Myocyte (in vitro differentiated cells): Measurements from ENCODE around the gene CST11. TPM values are rescaled to one million over a fixed set of nuclear protein-coding genes. Genes with fewer than 3 reads are reported as not detected.
"Not testable (repeated sequence)": the region's sequence is repeated elsewhere in the genome, so short reads cannot be mapped to it uniquely, and the experiment has no call there.

ENCODE experiments used
- DNase-seq: peaks from one replicate; pipeline ENCODE4 v3.0.0-alpha.2; 2012; ENCODE audit warnings: low read depth
- polyA plus RNA-seq: library from polyadenylated mRNA; unstranded; fragments of >200 nt; gene quantifications from one replicate; pipeline ENCODE4 v1.2.1, GENCODE V29; 2012; ENCODE audit warnings: missing spikeins
- total RNA-seq: library from RNA; depleted of rRNA; stranded (reverse); fragments of >200 nt; gene quantifications from 2 replicates; pipeline ENCODE4 v1.2.3, GENCODE V29; 2014

Gene CST11, protein sequence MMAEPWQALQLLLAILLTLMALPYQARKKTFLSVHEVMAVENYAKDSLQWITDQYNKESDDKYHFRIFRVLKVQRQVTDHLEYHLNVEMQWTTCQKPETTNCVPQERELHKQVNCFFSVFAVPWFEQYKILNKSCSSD
- not detected in 2 replicates for total RNA-seq
- polyA plus RNA-seq = not detected

- no peak for DNase-seq
These were observed at the start of gene CST11 for GRCh38 chr20:23452776-23453175. Gene CST11, minus strand, starts transcription at chr20:23452876. Its CDS starts 65 bp downstream, at chr20:23452811.

DNA sequence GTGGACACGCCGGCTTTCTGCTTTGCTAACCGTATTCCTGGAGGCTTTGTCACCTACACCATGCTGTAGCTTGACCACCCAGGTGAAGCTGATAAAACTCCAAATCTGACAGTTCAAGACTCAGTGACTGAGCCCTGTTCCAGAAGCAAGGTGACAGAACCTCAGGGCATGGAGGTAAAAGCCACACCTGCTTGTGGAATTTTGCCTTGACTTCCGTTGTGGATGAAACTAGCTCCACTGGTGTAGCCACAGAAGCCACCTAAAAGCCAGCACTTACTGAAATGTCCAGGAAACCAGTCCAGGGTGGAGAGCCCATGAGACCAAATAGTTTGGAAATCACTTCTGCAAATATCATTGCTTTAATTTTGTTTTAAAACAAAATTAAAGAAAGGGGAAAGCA lies 49.2 kb upstream of the CST11 start:
- no peak for DNase-seq

DNA sequence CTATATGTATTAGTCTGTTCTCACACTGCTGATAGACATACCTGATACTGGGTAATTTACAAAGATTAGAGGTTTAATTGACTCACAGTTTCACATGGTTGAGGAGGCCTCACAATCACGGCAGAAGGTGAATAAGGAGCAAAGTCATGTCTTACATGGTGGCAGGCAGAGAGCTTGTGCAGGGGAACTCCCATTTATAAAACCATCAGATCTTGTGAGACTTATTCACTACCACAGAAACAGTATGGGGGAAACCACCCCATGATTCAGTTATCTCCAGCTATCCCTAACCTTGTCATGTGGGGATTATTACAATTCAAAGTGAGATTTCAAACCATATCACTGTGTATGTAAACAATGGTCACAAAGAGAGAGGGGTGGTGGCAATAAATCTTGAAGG lies 44.9 kb upstream of the CST11 start:
- no peak for DNase-seq

GRCh38 chr20:23493172-23493772 lies 40.6 kb upstream of the CST11 start:
- no peak for DNase-seq

- no peak for DNase-seq
These were observed 39.6 kb upstream of the CST11 start for GRCh38 chr20:23492292-23492691.

GRCh38 chr20:23490817-23491216 lies 38.1 kb upstream of the CST11 start, which contains the start of gene CST8:
Gene CST8, plus strand, starts transcription at chr20:23491117. Its CDS starts 551 bp downstream, at chr20:23491668.
- DNase-seq = peak; percentile 19

DNA sequence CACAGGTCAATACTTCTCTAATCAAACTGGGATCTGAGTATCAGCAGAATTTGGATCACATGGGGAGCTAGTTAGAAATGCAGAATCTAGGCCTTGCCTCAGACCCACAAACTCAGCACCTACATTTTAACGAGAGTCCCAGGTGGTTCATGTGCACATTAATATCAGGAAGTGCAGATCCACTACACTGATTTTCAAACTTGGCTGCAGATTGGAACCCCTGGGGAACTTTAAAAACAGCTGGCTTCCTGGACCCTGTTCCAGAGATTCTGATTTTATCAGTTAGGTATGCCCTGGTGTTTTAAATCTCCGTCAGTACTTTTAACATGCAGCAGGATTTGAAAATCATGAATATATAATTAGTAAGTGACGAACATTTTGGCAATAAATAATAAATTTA lies 36.3 kb upstream of the CST11 start:
- DNase-seq = no peak

DNA sequence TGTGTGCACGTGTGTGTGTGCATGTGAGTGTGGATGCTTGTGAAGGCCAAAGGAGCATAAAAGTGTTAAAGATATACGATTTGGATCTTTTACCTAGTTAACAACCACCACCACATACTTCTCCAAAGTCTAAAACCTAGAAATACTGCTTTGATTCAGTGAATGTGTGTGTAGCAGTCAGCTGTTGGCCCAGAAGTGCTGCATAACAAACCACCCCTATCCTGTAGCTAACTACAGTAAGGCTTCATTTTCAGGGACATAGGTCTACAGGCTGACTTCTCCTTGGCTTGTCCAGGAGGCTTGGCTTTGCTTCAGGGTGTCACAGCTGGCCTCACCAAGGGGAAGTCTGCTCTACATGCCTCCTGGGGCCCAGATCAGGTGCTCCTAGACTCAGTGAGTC lies 35.8 kb upstream of the CST11 start:
- DNase-seq = no peak

- DNase-seq = no peak
These were observed 31.4 kb upstream of the CST11 start for GRCh38 chr20:23484081-23484480.

DNA sequence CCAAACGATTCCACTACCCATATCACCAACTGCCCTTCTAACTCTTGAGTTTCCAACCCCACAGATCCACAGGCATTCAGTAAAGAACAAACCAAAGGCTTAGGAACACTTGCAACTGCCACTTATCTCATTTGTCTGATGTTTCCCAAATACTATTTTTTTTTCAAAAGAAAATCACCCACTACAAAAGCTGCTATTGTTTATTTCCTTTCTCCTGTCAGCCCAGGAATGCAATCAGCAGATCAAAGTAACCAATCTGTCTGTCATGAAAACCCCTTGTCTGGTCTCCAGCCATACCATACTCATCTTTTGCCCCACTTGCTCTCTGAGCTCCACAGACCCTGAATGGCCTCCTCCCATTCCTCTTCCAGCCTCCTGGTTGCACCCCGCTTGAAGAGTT lies 29.5 kb upstream of the CST11 start:
- no peak for DNase-seq

DNA sequence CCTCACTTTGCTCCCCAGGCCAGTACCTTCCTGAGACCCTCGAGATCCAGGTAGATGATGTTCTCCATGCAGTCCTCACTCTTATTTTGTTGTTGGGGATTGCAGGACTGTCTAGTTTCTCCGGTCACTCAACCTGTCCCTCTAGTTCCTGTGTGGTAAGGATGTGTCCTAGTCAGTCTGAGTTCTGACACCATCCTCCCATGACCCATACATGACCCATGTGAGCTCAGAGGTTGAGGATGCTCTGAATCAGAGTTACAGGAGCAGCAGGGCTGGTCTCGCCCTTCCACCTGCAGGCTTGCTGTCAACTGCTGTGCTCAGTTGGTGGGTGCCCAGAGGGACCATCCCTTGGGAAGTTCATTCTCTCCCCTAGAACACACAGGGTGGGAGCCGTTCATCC lies 26.4 kb upstream of the CST11 start:
- DNase-seq = no peak

- no peak for DNase-seq
These were observed 24.5 kb upstream of the CST11 start for GRCh38 chr20:23477223-23477622.

- no peak for DNase-seq
These were observed 23.5 kb upstream of the CST11 start for GRCh38 chr20:23476015-23476754.

- no peak for DNase-seq
These were observed 22.7 kb upstream of the CST11 start for GRCh38 chr20:23475395-23475794.

DNA sequence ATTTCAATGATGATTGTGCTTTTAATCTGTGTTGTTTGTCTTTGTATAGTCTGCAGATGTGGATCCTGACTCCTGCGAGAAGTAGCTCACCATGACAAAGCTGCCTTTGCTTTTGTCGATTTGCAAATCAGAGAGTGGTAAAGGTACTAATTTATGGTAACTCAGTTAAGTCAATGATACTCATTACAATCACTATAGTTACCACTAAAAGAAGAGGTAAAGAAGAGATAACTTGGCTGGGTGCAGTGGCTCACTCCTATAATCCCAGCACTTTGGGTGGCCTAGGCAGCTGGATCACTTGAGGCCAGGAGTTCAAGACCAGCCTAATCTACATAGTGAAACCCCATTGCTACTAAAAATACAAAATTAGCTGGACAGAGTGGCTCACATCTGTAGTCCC lies 20.6 kb upstream of the CST11 start:
- not testable (repeated sequence) for DNase-seq

- not testable (repeated sequence) for DNase-seq
These were observed 19.6 kb upstream of the CST11 start for GRCh38 chr20:23472306-23472705.

GRCh38 chr20:23466961-23467360 lies 14.3 kb upstream of the CST11 start:
- DNase-seq = not testable (repeated sequence)

GRCh38 chr20:23461180-23461579 lies 8.5 kb upstream of the CST11 start:
- DNase-seq = no peak

DNA sequence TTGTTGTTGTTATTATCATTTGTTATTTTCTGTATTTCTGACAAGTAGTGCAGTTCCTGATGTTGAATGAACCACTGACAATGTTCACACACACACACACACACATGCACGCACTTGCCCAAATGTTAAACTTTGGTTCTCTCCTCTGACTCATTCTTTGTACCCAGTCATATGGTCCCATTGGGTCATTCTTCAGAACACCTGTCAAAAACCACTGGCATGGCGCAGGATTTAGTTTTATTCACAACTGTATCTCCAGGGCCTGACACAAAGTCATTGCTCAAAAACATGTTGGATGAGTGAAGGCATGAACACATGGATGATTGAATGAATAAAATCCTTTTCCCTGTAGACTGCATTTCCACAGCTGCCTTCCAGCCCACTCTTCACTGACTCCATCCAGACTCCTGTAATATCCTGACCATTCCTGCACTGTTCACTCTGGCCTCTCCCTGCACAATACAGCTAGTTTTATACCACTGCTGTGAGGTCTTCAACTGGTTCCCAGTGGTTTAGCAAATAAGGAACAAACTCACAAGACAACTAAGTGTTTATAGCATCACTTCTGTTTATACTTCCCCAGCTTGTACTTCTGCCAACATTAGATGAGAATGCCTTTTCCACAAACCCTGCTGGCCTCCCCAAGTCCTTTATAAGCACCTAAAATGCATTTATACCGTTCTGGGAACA lies 6.9 kb upstream of the CST11 start:
- DNase-seq = peak; percentile 44

GRCh38 chr20:23456873-23457272 lies 4.2 kb upstream of the CST11 start:
- DNase-seq = no peak

DNA sequence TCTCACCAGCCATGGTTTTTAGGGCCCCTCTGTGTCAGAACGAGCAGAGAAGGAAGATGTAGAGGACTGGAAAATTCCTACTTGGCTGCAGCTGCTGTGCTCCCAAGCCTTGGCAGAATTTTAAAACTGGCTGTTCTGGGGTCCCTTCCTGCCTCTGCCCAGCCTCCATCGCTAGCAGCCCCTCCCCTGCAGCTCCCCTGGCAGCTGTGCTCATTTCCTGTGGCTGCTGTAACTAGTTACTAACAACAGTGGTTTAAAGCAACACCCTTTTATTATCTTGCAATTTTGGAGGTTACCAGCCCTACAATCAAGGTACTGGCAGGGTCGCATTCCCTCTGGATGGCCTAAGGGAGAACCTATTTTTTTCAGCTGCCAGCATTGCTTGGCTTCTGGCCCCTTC lies 3.7 kb upstream of the CST11 start:
- no peak for DNase-seq

GRCh38 chr20:23455639-23456038 lies 3.0 kb upstream of the CST11 start:
- no peak for DNase-seq
